GM18868 (cell line): Measurements from ENCODE around the gene CRLF1.

Source experiments
- ATAC-seq: cut with Tn5 transposase; IDR thresholded peaks from one replicate; pipeline ENCODE4 v1.9.1; 2021; ENCODE audit warnings: mild to moderate bottlenecking, moderate library complexity; ENCODE audit not compliant: unreplicated experiment

The CRLF1 gene

DNA sequence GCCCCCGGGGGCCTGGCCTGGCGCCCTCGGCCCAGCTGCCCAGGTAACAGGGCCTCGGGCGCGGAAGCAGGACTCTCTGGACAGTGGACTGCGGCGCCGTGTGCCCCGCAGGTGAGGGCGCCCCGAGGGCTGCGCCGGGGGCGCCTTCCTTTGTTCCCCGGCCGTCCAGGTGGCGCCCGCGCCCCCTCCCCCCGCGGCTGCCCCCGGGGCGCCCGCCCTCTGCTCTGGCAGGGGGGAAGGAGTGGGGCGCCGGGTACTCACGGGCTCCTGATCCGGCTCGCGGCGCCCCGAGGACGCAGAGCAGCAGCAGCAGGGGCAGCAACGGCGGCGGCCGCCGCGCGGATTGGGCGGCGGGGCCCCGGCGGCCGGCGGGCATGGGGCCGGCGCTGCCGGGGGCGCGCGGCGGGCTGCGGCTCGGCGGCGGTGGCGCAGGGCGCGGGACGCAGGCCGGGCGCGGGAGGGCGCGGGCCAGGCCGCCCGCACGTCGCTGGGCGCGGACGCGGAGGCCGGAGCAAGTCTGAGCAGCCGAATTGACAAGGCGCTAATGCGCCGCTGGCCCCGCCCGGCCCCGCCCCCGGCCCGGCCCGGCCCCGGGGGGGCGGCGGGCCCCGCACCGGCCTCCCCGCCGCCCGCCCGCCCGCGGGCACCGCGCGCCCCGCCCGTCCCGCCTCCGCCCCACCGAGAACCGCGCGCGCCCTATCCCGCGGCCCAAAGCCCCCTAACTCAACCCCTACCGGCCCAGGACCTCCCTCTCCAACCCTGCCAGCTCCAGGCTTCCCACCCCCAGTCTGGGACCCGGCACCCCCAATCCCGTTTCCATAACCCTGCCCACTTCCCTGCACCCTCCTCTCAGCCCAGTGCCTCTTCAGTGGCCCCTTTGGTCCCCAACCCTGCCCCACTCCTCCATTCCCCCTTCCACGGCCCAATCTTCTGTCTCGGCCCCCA, at the start of gene CRLF1:
Gene CRLF1, minus strand, starts transcription at position 519 of the 945 bp plus-strand sequence. Its CDS starts 143 bp downstream, at position 376.
- ATAC-seq, result no peak

GRCh38 chr19:18655173-18655844, 48.7 kb upstream of the CRLF1 start:
- ATAC-seq, result no peak

- ATAC-seq, result no peak
Observed at GRCh38 chr19:18654469-18654868, 47.9 kb upstream of the CRLF1 start.

DNA sequence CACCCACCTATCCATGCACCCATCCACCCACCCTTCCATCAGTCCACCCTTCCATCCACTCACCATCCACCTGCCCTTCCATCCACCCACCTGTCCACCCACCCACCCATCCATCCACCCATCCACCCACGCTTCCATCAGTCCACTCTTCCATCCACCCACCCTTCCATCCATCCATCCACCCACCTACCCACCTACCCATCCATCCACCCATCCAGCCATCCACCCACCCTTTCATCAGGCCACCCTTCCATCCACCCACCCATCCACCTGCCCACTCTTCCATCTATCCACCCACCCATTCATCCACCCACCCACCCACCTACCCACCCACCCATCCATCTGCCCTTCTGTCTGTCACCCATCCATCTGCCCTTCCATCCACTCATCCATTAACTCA, 47.3 kb upstream of the CRLF1 start:
- no peak for ATAC-seq

DNA sequence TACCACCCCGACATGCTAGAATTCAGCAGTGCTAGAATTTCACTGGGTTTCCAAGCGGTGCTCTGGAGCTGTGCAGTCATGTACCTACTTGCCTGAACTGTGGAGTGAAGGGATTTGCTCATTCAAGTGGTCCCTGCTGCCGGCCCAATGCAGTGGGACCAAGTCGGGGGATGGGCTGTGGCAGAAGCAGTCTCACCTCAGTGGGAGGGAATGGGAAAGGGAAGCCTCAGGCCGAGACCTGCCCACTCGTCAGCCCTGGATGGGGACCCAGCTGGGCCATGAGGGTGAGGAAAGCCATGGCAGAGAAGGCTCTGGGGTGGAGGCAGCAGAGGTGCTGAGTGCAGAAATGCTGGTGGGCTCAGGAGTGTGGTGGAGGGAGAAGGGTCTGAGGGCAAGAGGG, 45.1 kb upstream of the CRLF1 start:
- no peak for ATAC-seq

- ATAC-seq, result no peak
Observed at GRCh38 chr19:18651300-18651699, 44.7 kb upstream of the CRLF1 start.

DNA sequence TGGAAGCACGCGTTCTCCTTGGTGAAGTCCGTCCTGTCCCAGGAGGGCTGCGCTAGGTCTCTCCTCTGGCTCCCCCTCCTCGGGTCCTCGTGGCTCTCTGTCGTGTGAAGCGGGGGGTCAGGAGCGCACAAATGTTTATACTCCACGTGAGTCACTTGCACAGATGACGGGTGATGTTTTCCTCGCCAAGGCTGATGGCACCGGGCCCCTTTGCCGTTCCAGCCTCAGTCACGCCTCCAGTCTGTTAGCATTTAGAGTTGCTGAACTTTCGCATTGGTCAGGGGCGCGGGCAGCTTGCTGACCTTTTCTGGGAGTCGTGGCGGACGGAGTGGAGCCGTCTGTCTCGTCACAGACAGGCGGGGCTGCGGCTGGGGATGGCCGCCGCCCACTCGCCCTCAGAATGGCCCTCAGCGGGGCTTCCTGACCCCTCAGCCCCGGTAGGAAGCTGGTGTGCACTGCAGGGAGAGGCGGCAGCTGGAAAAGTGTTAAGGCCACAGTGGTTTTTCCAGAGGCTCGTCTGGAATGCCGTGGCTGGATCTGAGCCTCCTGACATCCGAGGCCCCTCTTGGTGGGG, 44.0 kb upstream of the CRLF1 start:
- no peak for ATAC-seq

GRCh38 chr19:18650021-18650390, 43.4 kb upstream of the CRLF1 start:
- no peak for ATAC-seq

- no peak for ATAC-seq
Observed at GRCh38 chr19:18649371-18650020, 42.9 kb upstream of the CRLF1 start.

DNA sequence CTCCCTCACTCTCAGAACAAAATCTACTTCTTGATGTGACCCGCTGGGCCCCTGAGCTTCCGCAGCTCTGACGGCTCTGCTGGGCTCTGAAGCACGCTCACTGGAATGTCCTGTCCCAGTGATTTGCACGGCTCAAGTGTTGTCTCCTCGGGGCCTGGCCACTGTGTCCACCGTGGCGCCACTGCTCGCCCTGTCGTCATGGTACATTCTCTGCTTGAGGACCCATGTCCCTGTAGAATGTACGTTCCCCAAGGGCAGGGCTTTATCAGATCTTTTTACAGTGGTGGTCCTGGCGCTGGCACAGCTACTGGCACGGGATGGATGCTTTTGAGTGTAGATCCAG, 42.3 kb upstream of the CRLF1 start:
- ATAC-seq, result no peak

- ATAC-seq, result no peak
Observed at GRCh38 chr19:18647807-18648206, 41.2 kb upstream of the CRLF1 start.

DNA sequence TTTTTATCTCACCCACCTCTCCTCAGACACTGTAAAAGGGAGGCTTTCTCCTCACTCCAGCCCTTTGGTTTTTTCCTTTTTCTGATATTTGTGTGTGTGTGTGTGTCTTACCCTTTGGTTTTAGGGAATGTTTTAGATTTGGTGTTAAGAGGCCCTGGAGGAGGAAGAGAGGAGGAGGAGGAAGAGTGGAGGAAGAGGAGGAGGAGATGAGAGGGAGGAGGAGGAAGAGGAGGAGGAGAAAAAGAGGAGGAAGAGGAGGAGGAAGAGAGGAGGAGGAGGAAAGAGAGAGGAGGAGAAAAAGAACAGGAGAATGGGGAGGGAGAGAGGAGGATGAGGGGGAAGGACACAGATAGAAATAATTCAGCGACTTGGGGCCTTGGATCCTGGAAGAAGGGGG, 40.8 kb upstream of the CRLF1 start:
- ATAC-seq, result no peak

GRCh38 chr19:18646535-18647370, 40.2 kb upstream of the CRLF1 start:
- no peak for ATAC-seq

- no peak for ATAC-seq
Observed at GRCh38 chr19:18645035-18645511, 38.5 kb upstream of the CRLF1 start.

DNA sequence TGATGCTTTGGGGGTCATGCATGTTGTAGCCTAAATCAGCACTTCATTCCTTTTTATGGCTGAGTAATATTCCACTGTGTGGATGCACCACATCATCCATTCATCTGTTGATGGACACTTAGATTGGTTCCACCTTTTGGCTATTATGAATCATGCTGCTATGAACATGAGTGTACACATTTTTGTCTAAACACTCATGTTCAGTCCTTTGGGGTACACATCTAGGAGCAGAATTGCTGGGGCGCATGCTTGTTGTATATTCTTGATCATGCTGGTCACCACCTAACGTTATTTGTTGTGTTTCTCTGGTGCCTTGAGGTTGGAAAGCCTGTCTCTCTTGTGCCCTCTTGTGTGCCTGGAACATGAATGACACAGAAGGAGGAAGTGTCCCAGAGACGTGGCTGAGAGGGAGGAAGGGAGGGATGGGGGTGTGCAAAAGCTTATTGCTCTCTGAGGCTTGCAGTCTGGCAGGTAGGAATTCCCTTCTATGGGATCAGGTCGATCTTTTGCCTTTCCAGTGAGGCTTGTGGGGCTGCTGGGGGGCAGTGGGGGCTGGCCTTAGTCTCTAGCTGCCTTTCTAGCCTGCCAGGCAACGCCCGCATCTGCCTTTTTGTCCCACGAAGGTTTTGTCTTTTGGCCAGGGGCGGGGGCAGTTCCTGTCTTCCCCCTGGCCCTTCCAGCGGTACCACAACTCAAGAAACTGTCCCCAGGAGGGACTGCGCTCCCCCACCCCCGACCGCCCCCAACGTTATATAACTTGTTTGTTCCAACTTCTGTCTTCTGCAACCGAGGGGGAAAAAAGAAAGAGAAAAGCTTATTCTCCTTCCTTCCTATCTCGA, 37.8 kb upstream of the CRLF1 start:
- ATAC-seq, result no peak

DNA sequence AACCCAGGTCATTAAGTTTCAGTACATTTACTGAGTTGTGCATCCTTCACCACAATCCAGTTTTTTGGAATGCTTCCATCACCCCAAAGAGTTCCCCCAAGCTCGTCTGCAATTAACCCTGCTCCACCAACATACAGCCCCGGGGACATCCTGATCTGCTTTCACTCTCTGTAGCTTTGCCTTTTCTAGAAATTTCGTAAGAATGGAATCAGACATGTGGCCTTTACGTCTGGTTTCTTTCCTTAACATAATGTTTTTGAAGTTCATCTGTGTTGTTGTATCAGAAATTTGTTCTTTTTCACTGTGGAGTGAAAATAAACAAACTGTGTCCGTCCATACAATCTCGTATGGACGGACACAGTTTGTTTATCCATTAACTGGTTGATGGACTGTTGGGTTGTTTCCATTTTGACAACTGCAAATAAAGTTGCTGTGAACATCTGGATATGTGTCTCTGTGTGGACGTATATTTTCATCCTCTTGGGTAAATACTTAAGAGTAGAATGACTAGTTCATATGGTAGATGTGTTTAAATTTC, 33.2 kb upstream of the CRLF1 start:
- ATAC-seq, result no peak

- no peak for ATAC-seq
Observed at GRCh38 chr19:18637673-18638630, 31.4 kb upstream of the CRLF1 start.

DNA sequence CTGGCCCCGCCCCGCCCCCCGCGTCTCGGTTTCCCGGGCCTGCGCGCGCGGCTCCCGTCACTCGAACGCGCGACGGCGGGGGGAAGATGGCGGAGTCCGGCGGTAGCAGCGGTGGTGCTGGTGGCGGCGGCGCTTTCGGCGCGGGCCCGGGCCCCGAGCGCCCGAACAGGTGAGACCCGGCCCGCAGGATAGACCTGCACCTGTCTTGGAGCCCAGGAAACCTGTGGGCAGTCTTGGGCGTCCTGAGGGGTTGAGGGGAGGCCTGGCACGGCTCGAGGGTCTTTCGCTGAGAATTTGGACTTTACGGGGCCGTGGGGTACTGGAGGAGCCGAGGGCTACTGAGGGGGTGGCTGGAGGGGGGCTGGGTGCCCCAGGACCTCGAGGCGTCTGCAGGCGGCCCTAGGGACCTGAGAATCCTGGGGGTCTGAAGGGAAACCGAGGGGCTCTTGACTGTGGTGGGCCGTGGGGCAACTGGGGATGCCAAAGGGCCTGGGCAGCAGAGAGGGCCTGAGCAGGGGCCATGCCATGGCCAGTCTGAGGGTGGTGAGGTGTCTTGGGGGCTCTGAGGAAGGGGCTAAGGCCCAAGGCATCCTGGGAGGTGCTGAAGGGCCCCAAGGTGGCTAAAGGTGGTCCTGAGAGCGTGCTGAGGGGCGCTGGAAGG, 30.5 kb upstream of the CRLF1 start, which contains the start of gene KLHL26:
Gene KLHL26, plus strand, starts transcription at position 60 of the 661 bp plus-strand sequence. Its CDS starts 27 bp downstream, at position 87.
- ATAC-seq, result no peak
